A549 (cell line): ENCODE measurements around the gene COL13A1. TPM values are rescaled to one million over a fixed set of nuclear protein-coding genes. Genes with fewer than 3 reads are reported as not detected.

Experiments used
- ATAC-seq, 2 experiments: fragments of 200-7000 bp in 1 of 2; fragments of >200 bp in 1 of 2; cut with Nextera tagmentation in 1 of 2; cut with Tn5 transposase in 1 of 2; 3 replicates each; pipeline versions ENCODE4 v1.8.0 to v1.9.1; 2018 to 2020; ENCODE audit warnings: mild to moderate bottlenecking in 1 of 2, moderate library complexity in 1 of 2
- CTCF ChIA-PET: fragments of 300-600 bp; sonication (Branson Sonifier 250); formaldehyde crosslinking; extraction: SDS; loops from one replicate; lab custom pipeline; 2021; ENCODE audit warnings: antibody characterized with exemption, inconsistent platforms; lab: Yijun Ruan, JAX
- POLR2A ChIA-PET: fragments of 350-600 bp; formaldehyde crosslinking; extraction: SDS; loops from one replicate; lab custom pipeline; 2021; ENCODE audit warnings: antibody characterized with exemption, inconsistent platforms; lab: Yijun Ruan, JAX
- DNase-seq, 2 experiments: peaks; one replicate each; pipeline versions ENCODE4 v3.0.0 to v3.0.0-alpha.2; 2011 to 2016; ENCODE audit warnings: low read depth in 1 of 2, low spot score in 1 of 2
- FAIRE-seq: peaks from 2 replicates; lab custom pipeline; 2011; peaks lifted over from hg19 to GRCh38; lab: Jason Lieb, UNC
- H3K27ac ChIP-seq, 2 experiments: fragments of >200 bp; sonication (Bioruptor Twin); formaldehyde crosslinking; 3 replicates each; pipeline ENCODE4 v1.5.1; 2016 to 2017
- H3K4me1 ChIP-seq: fragments of >200 bp; sonication (Bioruptor Twin); formaldehyde crosslinking; 3 replicates; pipeline ENCODE4 v1.6.1; 2016
- H3K4me2 ChIP-seq: fragments of >200 bp; sonication (Bioruptor Twin); formaldehyde crosslinking; 3 replicates; pipeline ENCODE4 v1.6.1; 2016
- H3K4me3 ChIP-seq: fragments of >200 bp; sonication (Bioruptor Twin); formaldehyde crosslinking; 3 replicates; pipeline ENCODE4 v1.5.1; 2016
- H3K9me3 ChIP-seq: fragments of >200 bp; sonication (Bioruptor Twin); formaldehyde crosslinking; 3 replicates; pipeline ENCODE4 v1.6.1; 2016
- ATOH8 ChIP-seq: fragments of 250-450 bp; sonication (Bioruptor Pico); IDR thresholded peaks from 2 replicates; pipeline ENCODE4 v1.5.0; 2020; ENCODE audit warnings: low read depth, mild to moderate bottlenecking, moderate library complexity
- CBX2 ChIP-seq: fragments of 200-600 bp; sonication (generic); IDR thresholded peaks from 2 replicates; pipeline ENCODE4 v1.6.1; 2016; ENCODE audit warnings: low read depth, mild to moderate bottlenecking, borderline replicate concordance
- CTCF ChIP-seq: fragments of >200 bp; sonication (Bioruptor Twin); formaldehyde crosslinking; IDR thresholded peaks from 3 replicates; pipeline ENCODE4 v1.5.1; 2016
- EHF ChIP-seq: fragments of 250-450 bp; sonication (Bioruptor Pico); IDR thresholded peaks from 2 replicates; pipeline ENCODE4 v1.5.0; 2020; ENCODE audit warnings: mild to moderate bottlenecking
- HOXB5 ChIP-seq: fragments of 250-450 bp; sonication (Bioruptor Pico); IDR thresholded peaks from 2 replicates; pipeline ENCODE4 v1.5.0; 2020; ENCODE audit warnings: mild to moderate bottlenecking, moderate library complexity
- MAX ChIP-seq: IDR thresholded peaks from 2 replicates; pipeline ENCODE4 v1.6.1; 2012
- PHF8 ChIP-seq: fragments of 200-600 bp; sonication (generic); IDR thresholded peaks from 2 replicates; pipeline ENCODE4 v1.6.1; 2016; ENCODE audit warnings: low read depth, mild to moderate bottlenecking, antibody characterized with exemption, moderate library complexity, borderline replicate concordance
- RAD21 ChIP-seq, 2 experiments: fragments of >200 bp in 1 of 2; sonication (Bioruptor Twin) in 1 of 2; formaldehyde crosslinking in 1 of 2; IDR thresholded peaks in 1 of 2; conservative IDR thresholded peaks in 1 of 2; 2 replicates in 1 of 2; 3 replicates in 1 of 2; pipeline ENCODE4 v1.6.1; 2012 to 2018; ENCODE audit warnings: inconsistent platforms in 1 of 2
- SREBF2 ChIP-seq: fragments of 450-650 bp; IDR thresholded peaks from 2 replicates; pipeline ENCODE4 v1.6.1; 2014; ENCODE audit warnings: mild to moderate bottlenecking, moderate library complexity
- USF2 ChIP-seq: fragments of 450-650 bp; IDR thresholded peaks from 2 replicates; pipeline ENCODE4 v1.6.1; 2014; ENCODE audit warnings: antibody characterized with exemption
- ZSCAN20 ChIP-seq: fragments of 250-450 bp; sonication (Bioruptor Pico); IDR thresholded peaks from 2 replicates; pipeline ENCODE4 v1.8.0; 2022; ENCODE audit warnings: mild to moderate bottlenecking, moderate library complexity
- WGBS: methylation state at CpG from one replicate; pipeline ENCODE4 v1.1.6; 2017; ENCODE audit errors: missing lambda C conversion rate; 5-methylcytosine and 5-hydroxymethylcytosine counted together
- polyA minus RNA-seq: library from RNA; depleted of rRNA, polyadenylated mRNA; stranded (reverse); fragments of >200 nt; gene quantifications from 2 replicates; pipeline ENCODE4 v1.2.3, GENCODE V29; 2011; rRNA and poly(A)+ RNA removed
- polyA plus RNA-seq, 4 experiments: library from polyadenylated mRNA; depleted of rRNA in 3 of 4; stranded (reverse); fragments of >200 nt; fragmentation: RNase III in 1 of 4; extraction: RNeasy Plus Mini Kit Qiagen cat#74134 plus additional on column Dnase treatment in 1 of 4; gene quantifications; 2 replicates in 3 of 4; 3 replicates in 1 of 4; pipeline ENCODE4 v1.2.3, GENCODE V29; 2011 to 2017

Gene COL13A1
- 0.08 TPM in 1 of 2 replicates, not detected in the other for polyA plus RNA-seq (2011; rRNA removed)
- polyA plus RNA-seq (2012; cell fraction: cytosol; rRNA removed) = 0.04 and 0.12 TPM in 2 replicates
- 0.31 and 0.42 TPM in 2 replicates for polyA plus RNA-seq (2012; cell fraction: nucleus; rRNA removed)
- polyA plus RNA-seq (2017; fragmentation: RNase III; extraction: RNeasy Plus Mini Kit Qiagen cat#74134 plus additional on column Dnase treatment) = 0.17 to 0.55 TPM (median 0.27 TPM) in 3 replicates
- polyA minus RNA-seq = not detected in 2 replicates

DNA sequence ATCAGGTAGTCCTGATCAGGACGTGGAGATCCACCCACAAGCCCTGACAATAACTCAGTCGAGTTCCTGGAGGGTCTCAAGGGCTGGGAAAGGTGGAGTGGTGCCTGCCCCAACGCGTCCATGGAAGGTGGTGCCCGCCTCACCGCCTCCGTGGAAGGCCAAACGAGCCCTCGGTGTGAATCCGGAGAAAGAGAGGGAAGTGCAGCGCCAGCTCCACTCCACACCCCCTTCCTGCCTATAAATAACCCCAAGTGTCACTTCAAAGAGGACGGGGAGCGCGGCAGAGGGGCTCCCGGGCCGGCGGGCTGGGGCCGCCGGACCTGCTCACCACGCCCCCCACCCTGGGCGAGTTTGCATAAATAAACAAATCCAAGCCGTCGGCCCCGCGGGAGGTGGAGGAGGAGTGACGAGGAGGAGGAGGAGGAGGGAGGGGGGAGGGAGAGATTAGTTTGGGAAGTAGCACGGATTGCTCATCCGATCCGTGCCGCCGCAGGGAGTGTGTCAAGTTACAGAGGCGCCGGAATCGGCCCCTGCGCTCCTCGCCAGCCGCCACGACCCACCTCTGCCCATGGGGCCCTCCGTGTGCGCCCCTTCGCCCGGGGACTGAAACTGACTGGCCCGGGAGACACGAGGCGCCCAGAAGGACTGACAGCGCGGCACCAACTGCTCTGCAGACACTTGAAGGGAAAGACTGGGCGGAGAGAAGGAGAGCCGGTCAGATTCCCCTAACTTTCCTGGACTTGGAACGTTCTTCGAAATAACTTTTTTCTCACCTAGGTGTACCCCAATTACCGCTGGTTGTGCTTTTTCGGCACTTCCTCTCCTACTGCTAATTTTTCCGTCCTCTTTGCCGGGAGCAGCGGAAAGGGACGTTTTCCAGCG, at the start of gene COL13A1:
Gene COL13A1 (plus strand): TSS at position 473 of the 882 bp plus-strand sequence. CDS start 518 bp downstream, outside the sequence.
- TF ChIP-seq RAD21 (conservative IDR thresholded peaks at IDR 0.05 in 1 of 2, IDR thresholded peaks at IDR 0.05 in 1 of 2) = 0 out of 5 replicates have a peak, but pooled peaks of 1 of the 2 experiments have one; percentile 6
- peak; percentile 62 for TF ChIP-seq MAX
- 0 out of 3 replicates have a peak, but pooled peaks have one; percentile 11 for TF ChIP-seq CTCF
- TF ChIP-seq HOXB5 (CRISPR knock-in tag) = no peak
- 3% methylated on average over 30 of the region's 58 CpGs for WGBS
- POLR2A ChIA-PET = interaction anchor here (0.5 kb wide), 1 partner anchor 104 kb away, joined by 4 read pairs; no protein-coding TSS in a partner anchor
- peak within 1 kb of the TSS in 1 of 2 experiments; percentile 66; a peak in 3 of 6 replicates for H3K27ac ChIP-seq
- CTCF ChIA-PET = interaction anchor here (0.6 to 5.6 kb wide), 50 partner anchors 9 to 173 kb away, joined by 3 to 104 read pairs (median 5); no protein-coding TSS in a partner anchor
- peak within 1 kb of the TSS; percentile 98 for H3K4me2 ChIP-seq
- H3K9me3 ChIP-seq = no peaks in the 10 kb centered on the region
- peaks cover 9% of the 10 kb centered on the region; the same call in 2 of the 3 replicates for H3K4me1 ChIP-seq
- FAIRE-seq (no peak), DNase-seq (peak; percentile 35 to 58), ATAC-seq (peak; percentile 51 to 55)
- peak within 1 kb of the TSS; percentile 45 for H3K4me3 ChIP-seq

GRCh38 chr10:69752479-69752878, 49.2 kb upstream of the COL13A1 start:
- no peak for FAIRE-seq

More at GRCh38 chr10:69752479-69752878, 49.2 kb upstream of the COL13A1 start:
- H3K27ac ChIP-seq = no peak overlapping the region
- TF ChIP-seq EHF (CRISPR knock-in tag) (no peak), PHF8 (no peak), CBX2 (no peak), CTCF (no peak), ZSCAN20 (CRISPR knock-in tag) (no peak), USF2 (no peak), ATOH8 (no peak), SREBF2 (no peak), MAX (no peak)
- no peak for ATAC-seq
- POLR2A ChIA-PET = interaction anchor here (0.6 kb wide), 1 partner anchor 225 kb away, joined by 5 read pairs; no protein-coding TSS in a partner anchor
- H3K4me1 ChIP-seq = peaks cover 10% of the 10 kb centered on the region; the same call in 2 of the 3 replicates
- CTCF ChIA-PET = interaction anchor here (0.6 to 1.1 kb wide), 3 partner anchors 27 to 135 kb away, joined by 3 read pairs; no protein-coding TSS in a partner anchor
- no peak overlapping the region for H3K4me3 ChIP-seq
- no peaks in the 10 kb centered on the region for H3K9me3 ChIP-seq
- 76% methylated on average over 7 of the region's 7 CpGs for WGBS
- no peak for DNase-seq
- H3K4me2 ChIP-seq = no peak overlapping the region
